Measurements from ENCODE around the gene RALGAPA1.

GRCh38 chr14:35727764-35728163, 81.3 kb downstream of the RALGAPA1 start:
- TF ChIP-seq TAF1 (IDR thresholded peaks at IDR 0.05; ENCODE audit: borderline replicate concordance, low read depth, low read length) (no peak), POLR2A (IDR thresholded peaks at IDR 0.05; ENCODE audit: low read depth, low read length) (no peak), POLR2AphosphoS5 (IDR thresholded peaks at IDR 0.05; ENCODE audit: low read depth, low read length) (no peak)

Data from GM12892 (cell line).